ENCODE data around the gene GPR107. TPM values are rescaled to one million over a fixed set of nuclear protein-coding genes. Genes with fewer than 3 reads are reported as not detected.

Gene GPR107
- total RNA-seq, 1 experiment from 2014 or later = 33.2 TPM

DNA sequence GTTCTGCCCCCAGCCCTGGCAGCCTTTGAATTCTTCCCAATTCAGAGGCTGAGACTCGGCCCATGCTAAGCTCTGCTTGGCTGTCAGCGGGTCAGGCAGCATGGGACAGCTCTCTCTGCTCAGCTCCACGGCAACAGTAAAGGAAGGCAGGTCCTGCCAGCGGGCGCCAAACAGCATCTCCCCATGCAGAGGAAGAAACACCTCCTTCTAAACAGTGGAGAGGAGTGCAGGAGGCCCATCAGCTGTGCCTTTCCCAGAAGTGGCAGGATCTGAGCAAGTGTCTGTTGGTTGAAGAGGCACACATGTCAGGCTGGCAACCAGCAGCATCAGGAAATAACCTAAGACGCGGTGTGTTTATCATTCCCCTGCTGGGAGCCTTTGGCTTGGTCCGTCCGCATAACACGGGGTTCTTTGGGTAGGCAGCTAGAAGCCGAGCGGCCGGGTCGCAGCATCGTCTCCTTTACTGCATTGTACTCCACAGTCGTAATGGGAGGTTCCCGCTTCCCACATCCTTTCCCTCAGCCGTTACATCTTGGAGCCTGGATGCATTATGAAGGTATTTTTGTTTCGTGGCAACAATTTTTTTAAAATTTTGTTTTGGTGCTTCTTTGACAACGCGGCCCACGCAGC, 75.8 kb downstream of the GPR107 start:
- ATAC-seq (no peak), DNase-seq (ENCODE audit: low spot score) (no peak)
- Mint-ChIP-seq H3K36me3 (peaks cover 32% of the 10 kb centered on the region), H3K4me3 (no peak overlapping the region), H3K27ac (no peak overlapping the region), H3K9me3 (no peaks in the 10 kb centered on the region), H3K27me3 (ENCODE audit: low read depth) (no peaks in the 10 kb centered on the region), H3K4me1 (no peaks in the 10 kb centered on the region)
- POLR2A ChIA-PET = no interaction called here
- TF ChIP-seq ZNF396 (CRISPR knock-in tag; IDR thresholded peaks at IDR 0.05; ENCODE audit: borderline replicate concordance) (no peak), ELF4 (CRISPR knock-in tag; IDR thresholded peaks at IDR 0.05; ENCODE audit: low read depth) (no peak), TEAD1 (CRISPR knock-in tag; IDR thresholded peaks at IDR 0.05) (no peak), CBFB (CRISPR knock-in tag; IDR thresholded peaks at IDR 0.05; ENCODE audit: low read depth) (no peak), GTF2I (CRISPR knock-in tag; conservative IDR thresholded peaks at IDR 0.05) (no peak), CREB1 (CRISPR knock-in tag; IDR thresholded peaks at IDR 0.05) (no peak), JAZF1 (CRISPR knock-in tag; IDR thresholded peaks at IDR 0.05) (no peak)
- TF ChIP-seq, protein P1, sequence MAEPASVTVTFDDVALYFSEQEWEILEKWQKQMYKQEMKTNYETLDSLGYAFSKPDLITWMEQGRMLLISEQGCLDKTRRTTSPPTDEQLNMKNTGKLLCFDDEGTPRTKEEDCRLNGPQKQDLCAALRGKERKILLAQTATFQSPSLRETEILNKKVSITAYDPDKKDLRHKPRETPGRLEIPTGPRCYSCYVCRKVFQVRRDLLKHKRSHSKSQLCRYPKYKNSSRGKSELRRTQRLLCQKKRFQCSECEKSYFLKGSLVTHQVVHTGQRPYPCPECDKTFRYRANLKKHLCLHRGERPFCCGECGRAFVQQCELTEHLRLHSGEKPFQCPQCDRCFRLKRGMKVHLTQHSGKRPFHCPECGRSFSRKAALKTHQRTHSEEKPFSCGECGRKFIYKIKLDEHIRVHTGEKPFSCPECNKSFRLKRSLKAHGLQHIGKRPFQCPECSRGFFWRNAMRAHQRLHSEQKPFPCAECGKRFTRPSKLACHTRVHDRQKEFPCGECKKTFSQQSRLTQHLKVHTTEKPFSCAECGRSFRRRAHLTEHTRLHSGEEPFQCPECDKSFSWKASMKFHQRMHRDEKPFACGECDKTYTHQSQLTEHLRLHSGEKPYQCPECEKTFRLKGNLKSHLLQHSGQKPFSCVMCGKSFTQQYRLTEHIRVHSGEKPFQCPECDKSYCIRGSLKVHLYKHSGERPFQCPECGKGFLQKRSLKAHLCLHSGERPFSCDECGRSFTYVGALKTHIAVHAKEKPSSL (CRISPR knock-in tag; conservative IDR thresholded peaks at IDR 0.05) = no peak
- TF ChIP-seq, protein P2, sequence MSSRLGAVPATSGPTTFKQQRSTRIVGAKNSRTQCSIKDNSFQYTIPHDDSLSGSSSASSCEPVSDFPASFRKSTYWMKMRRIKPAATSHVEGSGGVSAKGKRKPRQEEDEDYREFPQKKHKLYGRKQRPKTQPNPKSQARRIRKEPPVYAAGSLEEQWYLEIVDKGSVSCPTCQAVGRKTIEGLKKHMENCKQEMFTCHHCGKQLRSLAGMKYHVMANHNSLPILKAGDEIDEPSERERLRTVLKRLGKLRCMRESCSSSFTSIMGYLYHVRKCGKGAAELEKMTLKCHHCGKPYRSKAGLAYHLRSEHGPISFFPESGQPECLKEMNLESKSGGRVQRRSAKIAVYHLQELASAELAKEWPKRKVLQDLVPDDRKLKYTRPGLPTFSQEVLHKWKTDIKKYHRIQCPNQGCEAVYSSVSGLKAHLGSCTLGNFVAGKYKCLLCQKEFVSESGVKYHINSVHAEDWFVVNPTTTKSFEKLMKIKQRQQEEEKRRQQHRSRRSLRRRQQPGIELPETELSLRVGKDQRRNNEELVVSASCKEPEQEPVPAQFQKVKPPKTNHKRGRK (CRISPR knock-in tag; IDR thresholded peaks at IDR 0.05; ENCODE audit: borderline replicate concordance) = no peak
- CTCF ChIA-PET = no interaction called here

DNA sequence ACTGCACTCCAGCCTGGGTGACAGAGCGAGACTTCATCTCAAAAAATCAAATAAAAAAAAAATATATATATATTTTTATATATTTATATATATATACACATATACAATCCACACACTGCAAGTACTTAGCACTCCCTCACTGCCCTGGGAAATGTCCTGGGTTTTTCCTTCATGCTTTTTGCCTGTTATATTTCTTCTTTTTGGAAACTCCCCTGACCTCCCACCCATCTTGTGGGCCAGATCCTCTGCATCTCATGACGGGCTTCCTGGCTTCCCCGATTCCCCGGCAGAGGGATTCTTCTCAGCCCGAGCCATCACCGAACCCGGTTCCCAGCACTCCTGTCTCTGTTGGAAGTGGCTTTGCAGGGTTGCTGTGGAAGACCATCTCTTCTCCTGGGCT, 79.0 kb downstream of the GPR107 start:
- no peak for DNase-seq (ENCODE audit: low spot score)
- TF ChIP-seq RELA (CRISPR knock-in tag; IDR thresholded peaks at IDR 0.05; ENCODE audit: borderline replicate concordance) = no peak
- TF ChIP-seq OVOL2 (CRISPR knock-in tag; IDR thresholded peaks at IDR 0.05; ENCODE audit: borderline replicate concordance) = no peak
- no peak for TF ChIP-seq GTF2I (CRISPR knock-in tag; conservative IDR thresholded peaks at IDR 0.05)
- no peak for TF ChIP-seq ZNF121 (CRISPR knock-in tag; IDR thresholded peaks at IDR 0.05)
- TF ChIP-seq, protein P3, sequence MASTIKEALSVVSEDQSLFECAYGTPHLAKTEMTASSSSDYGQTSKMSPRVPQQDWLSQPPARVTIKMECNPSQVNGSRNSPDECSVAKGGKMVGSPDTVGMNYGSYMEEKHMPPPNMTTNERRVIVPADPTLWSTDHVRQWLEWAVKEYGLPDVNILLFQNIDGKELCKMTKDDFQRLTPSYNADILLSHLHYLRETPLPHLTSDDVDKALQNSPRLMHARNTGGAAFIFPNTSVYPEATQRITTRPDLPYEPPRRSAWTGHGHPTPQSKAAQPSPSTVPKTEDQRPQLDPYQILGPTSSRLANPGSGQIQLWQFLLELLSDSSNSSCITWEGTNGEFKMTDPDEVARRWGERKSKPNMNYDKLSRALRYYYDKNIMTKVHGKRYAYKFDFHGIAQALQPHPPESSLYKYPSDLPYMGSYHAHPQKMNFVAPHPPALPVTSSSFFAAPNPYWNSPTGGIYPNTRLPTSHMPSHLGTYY (CRISPR knock-in tag; IDR thresholded peaks at IDR 0.05) = no peak
- peaks cover 11% of the 10 kb centered on the region for H3K4me1 Mint-ChIP-seq

DNA sequence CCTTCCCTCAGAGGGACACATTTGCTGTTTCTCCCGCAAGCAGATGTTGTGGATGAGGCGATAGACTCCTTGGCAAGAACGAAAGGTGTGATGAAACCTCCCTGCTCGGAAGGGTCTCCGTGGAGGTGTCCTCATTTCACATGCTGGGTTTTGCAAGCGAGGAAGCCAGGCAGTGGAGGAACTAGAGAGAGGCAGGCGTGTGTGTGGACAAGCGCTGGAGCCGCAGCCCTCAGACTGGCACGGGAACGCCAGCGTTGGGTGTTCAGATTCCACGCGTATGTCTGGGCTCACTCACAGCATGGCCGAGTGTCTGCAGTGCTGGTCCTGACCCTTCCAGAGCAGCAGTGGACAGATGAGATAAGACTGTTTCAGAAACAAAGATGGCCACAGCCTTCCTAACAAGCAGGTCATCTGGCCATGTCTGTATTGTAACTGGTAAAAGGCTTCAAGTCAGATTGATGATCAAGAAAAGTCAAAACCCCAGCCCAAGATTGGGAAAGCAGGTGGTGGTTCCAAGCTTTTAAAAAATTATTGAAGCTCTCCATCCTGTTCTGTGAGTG, 83.5 kb downstream of the GPR107 start:
- no peak for DNase-seq (ENCODE audit: low spot score)
- peaks cover 28% of the 10 kb centered on the region for H3K4me1 Mint-ChIP-seq
- peaks cover 16% of the 10 kb centered on the region for H3K36me3 Mint-ChIP-seq
- peak overlapping the region; percentile 82 for H3K27ac Mint-ChIP-seq
- no peaks in the 10 kb centered on the region for H3K27me3 Mint-ChIP-seq (ENCODE audit: low read depth)
- POLR2A ChIA-PET = no interaction called here
- no peaks in the 10 kb centered on the region for H3K9me3 Mint-ChIP-seq
- no peak overlapping the region for H3K4me3 Mint-ChIP-seq
- CTCF ChIA-PET = no interaction called here
- no peak for ATAC-seq
- no peak for TF ChIP-seq CBFB (CRISPR knock-in tag; IDR thresholded peaks at IDR 0.05; ENCODE audit: low read depth)
- TF ChIP-seq, protein P4, sequence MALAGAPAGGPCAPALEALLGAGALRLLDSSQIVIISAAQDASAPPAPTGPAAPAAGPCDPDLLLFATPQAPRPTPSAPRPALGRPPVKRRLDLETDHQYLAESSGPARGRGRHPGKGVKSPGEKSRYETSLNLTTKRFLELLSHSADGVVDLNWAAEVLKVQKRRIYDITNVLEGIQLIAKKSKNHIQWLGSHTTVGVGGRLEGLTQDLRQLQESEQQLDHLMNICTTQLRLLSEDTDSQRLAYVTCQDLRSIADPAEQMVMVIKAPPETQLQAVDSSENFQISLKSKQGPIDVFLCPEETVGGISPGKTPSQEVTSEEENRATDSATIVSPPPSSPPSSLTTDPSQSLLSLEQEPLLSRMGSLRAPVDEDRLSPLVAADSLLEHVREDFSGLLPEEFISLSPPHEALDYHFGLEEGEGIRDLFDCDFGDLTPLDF (CRISPR knock-in tag; IDR thresholded peaks at IDR 0.05) = no peak
- TF ChIP-seq EMX1 (CRISPR knock-in tag; IDR thresholded peaks at IDR 0.05) = no peak
- TF ChIP-seq HMGA2 (CRISPR knock-in tag; IDR thresholded peaks at IDR 0.05) = no peak
- TF ChIP-seq, protein P5, sequence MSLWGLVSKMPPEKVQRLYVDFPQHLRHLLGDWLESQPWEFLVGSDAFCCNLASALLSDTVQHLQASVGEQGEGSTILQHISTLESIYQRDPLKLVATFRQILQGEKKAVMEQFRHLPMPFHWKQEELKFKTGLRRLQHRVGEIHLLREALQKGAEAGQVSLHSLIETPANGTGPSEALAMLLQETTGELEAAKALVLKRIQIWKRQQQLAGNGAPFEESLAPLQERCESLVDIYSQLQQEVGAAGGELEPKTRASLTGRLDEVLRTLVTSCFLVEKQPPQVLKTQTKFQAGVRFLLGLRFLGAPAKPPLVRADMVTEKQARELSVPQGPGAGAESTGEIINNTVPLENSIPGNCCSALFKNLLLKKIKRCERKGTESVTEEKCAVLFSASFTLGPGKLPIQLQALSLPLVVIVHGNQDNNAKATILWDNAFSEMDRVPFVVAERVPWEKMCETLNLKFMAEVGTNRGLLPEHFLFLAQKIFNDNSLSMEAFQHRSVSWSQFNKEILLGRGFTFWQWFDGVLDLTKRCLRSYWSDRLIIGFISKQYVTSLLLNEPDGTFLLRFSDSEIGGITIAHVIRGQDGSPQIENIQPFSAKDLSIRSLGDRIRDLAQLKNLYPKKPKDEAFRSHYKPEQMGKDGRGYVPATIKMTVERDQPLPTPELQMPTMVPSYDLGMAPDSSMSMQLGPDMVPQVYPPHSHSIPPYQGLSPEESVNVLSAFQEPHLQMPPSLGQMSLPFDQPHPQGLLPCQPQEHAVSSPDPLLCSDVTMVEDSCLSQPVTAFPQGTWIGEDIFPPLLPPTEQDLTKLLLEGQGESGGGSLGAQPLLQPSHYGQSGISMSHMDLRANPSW (CRISPR knock-in tag; conservative IDR thresholded peaks at IDR 0.05; ENCODE audit: low read depth) = no peak
- no peak for TF ChIP-seq KAT7 (CRISPR knock-in tag; IDR thresholded peaks at IDR 0.05; ENCODE audit: borderline replicate concordance)
- TF ChIP-seq ZNF423 (CRISPR knock-in tag; IDR thresholded peaks at IDR 0.05) = no peak
- TF ChIP-seq, protein P1 (CRISPR knock-in tag; conservative IDR thresholded peaks at IDR 0.05) = no peak

More for the DNA sequence above, 79.0 kb downstream of the GPR107 start:
- Mint-ChIP-seq H3K9me3 (no peaks in the 10 kb centered on the region), H3K27ac (peak overlapping the region; percentile 15; the same call in 1 of the 2 replicates), H3K27me3 (ENCODE audit: low read depth) (no peaks in the 10 kb centered on the region), H3K36me3 (peaks cover 40% of the 10 kb centered on the region), H3K4me3 (no peak overlapping the region)
- ChIA-PET POLR2A (no interaction called here), CTCF (no interaction called here)
- ATAC-seq = no peak

All from WTC11 (cell line).